Sigmoid colon (tissue), 7 donors: ENCODE measurements around the gene SCN1B. TPM values are rescaled to one million over a fixed set of nuclear protein-coding genes. Genes with fewer than 3 reads are reported as not detected.
A peak's percentile ranks its signal among the peaks of the same experiment; 100 is the strongest.
"Not testable (repeated sequence)": the region's sequence is repeated elsewhere in the genome, so short reads cannot be mapped to it uniquely, and the experiment has no call there.

Source experiments
- DNase-seq: peaks from one replicate; pipeline ENCODE4 v3.0.0-alpha.2; 2019
- H3K27ac ChIP-seq, 4 donors: fragments of 200-600 bp; sonication (generic); one replicate each; pipeline ENCODE4 v1.5.1; 2016 to 2019; ENCODE audit warnings: mild to moderate bottlenecking in 1 of 4
- H3K27me3 ChIP-seq, 3 donors: fragments of 200-600 bp; sonication (generic); one replicate each; pipeline ENCODE4 v1.5.1; 2019; ENCODE audit warnings: mild to moderate bottlenecking in 1 of 3
- H3K36me3 ChIP-seq, 4 donors: fragments of 200-600 bp; sonication (generic); one replicate each; pipeline ENCODE4 v1.5.1; 2016 to 2019
- H3K4me1 ChIP-seq, 4 donors: fragments of 200-600 bp; sonication (generic); one replicate each; pipeline ENCODE4 v1.5.1; 2017 to 2019
- H3K4me3 ChIP-seq, 4 donors: fragments of 200-600 bp; sonication (generic); one replicate each; pipeline ENCODE4 v1.5.1; 2017 to 2019; ENCODE audit warnings: mild to moderate bottlenecking in 2 of 4, moderate library complexity in 1 of 4
- H3K9me3 ChIP-seq, 4 donors: fragments of 200-600 bp in 3 of 4; sonication (generic) in 3 of 4; one replicate each; pipeline versions ENCODE4 v1.5.1 to v1.6.1; 2013 to 2019
- EP300 ChIP-seq, 4 donors: sonication (generic); formaldehyde crosslinking; IDR thresholded peaks; one replicate each; pipeline ENCODE4 v1.6.1; 2017; ENCODE audit warnings: antibody characterized with exemption in 4 of 4
- POLR2A ChIP-seq, 2 donors: fragments of 450-650 bp; IDR thresholded peaks; one replicate each; pipeline ENCODE4 v1.6.1; 2016; ENCODE audit warnings: antibody characterized with exemption in 2 of 2, mild to moderate bottlenecking in 2 of 2, moderate library complexity in 2 of 2
- POLR2AphosphoS5 ChIP-seq, 4 donors: sonication (generic); formaldehyde crosslinking; IDR thresholded peaks; one replicate each; pipeline ENCODE4 v1.6.1; 2017; ENCODE audit warnings: antibody characterized with exemption in 4 of 4
- WGBS, 2 donors: extraction: QIAGEN DNeasy Blood & Tissue Kit; methylation state at CpG; one replicate each; pipeline ENCODE4 v1.1.7; 2013; 5-methylcytosine and 5-hydroxymethylcytosine counted together
- intact Hi-C: fragments of 100-400 bp; cut with DNase I; formaldehyde crosslinking; loops from one replicate; pipeline ENCODE4 v1.15.1; 2023
- polyA plus RNA-seq, 3 donors: library from polyadenylated mRNA; stranded (reverse); fragments of 200-250 nt; gene quantifications; one replicate each; pipeline ENCODE4 v1.2.3, GENCODE V29; 2013
- total RNA-seq, 4 donors: library from RNA; depleted of rRNA; stranded (reverse); fragments of >200 nt; gene quantifications; one replicate each; pipeline ENCODE4 v1.1.0, GENCODE V29; 2016
- TF ChIP-seq, protein P1 (sequence below), 4 experiments: fragments of 450-650 bp in 3 of 4; fragments of 200-600 bp in 1 of 4; IDR thresholded peaks; one replicate each; pipeline ENCODE4 v1.5.1; 2016 to 2019; ENCODE audit warnings: antibody characterized with exemption in 4 of 4, mild to moderate bottlenecking in 3 of 4, moderate library complexity in 2 of 4
- donor health status: healthy with polysubstance abuse.
- donor health status: Bipolar disorder and iron deficiency.
- donor health status: healthy.

Gene SCN1B
- total and polyA plus RNA-seq, 7 donors = 3.0 to 10.0 (median 5.7) TPM

DNA sequence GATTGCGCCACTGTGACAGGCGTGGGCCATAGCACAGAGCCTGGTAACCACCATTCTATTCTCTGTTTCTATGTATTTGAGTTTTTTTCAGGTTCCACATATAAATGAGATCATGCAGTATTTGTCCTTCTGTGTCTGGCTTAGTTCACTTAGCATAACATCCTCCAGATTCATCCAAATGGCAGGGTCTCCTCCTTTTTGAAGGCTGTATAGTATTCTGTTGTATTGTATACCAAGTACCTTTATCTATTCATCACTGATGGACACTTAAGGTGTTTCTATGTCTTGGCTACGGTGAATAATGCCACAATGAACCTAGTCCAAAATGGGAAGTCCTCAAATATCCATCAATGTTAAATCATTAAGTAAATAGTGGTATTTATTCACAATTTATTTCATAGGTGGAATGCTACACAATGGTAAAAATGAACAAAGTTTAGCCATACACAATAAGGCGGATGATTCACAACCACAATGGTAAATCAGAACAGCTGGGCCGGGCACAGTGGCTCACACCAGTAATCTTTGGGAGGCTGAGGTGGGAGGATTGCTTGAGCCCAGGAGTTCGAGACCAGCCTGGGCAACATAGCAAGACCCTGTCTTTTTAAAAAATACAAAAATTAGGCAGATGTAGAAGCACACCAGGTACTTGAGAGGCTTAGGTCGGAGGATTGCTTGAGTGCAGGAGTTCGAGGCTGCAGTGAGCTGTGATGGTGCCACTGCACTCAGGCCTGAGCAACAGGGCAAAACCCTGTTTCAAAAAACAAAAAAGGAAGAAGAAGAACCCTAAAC, 38.5 kb upstream of the SCN1B start:
- Histone ChIP-seq H3K9me3 (no peaks in the 10 kb centered on the region), H3K27ac (no peak overlapping the region), H3K36me3 (no peaks in the 10 kb centered on the region), H3K4me1 (no peaks in the 10 kb centered on the region), H3K27me3 (no peaks in the 10 kb centered on the region), H3K4me3 (no peak overlapping the region)
- no peak for TF ChIP-seq EP300 (IDR thresholded peaks at IDR 0.05)
- TF ChIP-seq, protein P1, sequence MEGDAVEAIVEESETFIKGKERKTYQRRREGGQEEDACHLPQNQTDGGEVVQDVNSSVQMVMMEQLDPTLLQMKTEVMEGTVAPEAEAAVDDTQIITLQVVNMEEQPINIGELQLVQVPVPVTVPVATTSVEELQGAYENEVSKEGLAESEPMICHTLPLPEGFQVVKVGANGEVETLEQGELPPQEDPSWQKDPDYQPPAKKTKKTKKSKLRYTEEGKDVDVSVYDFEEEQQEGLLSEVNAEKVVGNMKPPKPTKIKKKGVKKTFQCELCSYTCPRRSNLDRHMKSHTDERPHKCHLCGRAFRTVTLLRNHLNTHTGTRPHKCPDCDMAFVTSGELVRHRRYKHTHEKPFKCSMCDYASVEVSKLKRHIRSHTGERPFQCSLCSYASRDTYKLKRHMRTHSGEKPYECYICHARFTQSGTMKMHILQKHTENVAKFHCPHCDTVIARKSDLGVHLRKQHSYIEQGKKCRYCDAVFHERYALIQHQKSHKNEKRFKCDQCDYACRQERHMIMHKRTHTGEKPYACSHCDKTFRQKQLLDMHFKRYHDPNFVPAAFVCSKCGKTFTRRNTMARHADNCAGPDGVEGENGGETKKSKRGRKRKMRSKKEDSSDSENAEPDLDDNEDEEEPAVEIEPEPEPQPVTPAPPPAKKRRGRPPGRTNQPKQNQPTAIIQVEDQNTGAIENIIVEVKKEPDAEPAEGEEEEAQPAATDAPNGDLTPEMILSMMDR (IDR thresholded peaks at IDR 0.05) = no peak
- TF ChIP-seq POLR2A (IDR thresholded peaks at IDR 0.05) = no peak
- TF ChIP-seq POLR2AphosphoS5 (IDR thresholded peaks at IDR 0.05) = no peak
- DNase-seq = no peak
- intact Hi-C loops = no loop called here
- WGBS, 2 donors = 90 to 97% methylated on average over 8 of the region's 8 CpGs

DNA sequence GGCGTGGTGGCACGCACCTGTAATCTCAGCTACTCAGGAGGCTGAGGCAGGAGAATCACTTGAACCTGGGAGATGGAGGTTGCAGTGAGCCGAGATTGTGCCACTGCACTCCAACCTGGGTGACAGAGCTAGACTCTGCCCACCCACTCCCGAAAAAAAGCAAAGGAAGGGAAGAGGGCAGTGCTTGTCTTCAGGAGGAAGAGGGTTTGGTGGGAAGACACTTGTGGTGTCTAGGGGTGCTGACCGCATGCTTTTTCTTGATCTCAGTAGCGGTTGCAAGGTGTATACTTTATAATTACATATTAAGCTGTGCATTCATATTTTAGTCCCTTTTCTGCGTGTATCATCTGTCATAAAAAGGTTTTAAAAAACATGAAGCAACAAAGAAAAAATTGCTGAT, 37.7 kb upstream of the SCN1B start:
- H3K27me3 ChIP-seq, DNase-seq, intact Hi-C loops, H3K27ac ChIP-seq, H3K4me3 ChIP-seq, H3K9me3 ChIP-seq, H3K36me3 ChIP-seq, H3K4me1 ChIP-seq: not testable (repeated sequence)
- 85 to 94% methylated on average over 7 of the region's 7 CpGs for WGBS, 2 donors

GRCh38 chr19:34994286-34994642, 36.0 kb upstream of the SCN1B start:
- H3K4me1 ChIP-seq = peaks cover 0 to 7% (median 5%) of the 10 kb centered on the region in 4 donors
- intact Hi-C loops = no loop called here
- WGBS, 2 donors = 81 to 84% methylated on average over 9 of the region's 9 CpGs

DNA sequence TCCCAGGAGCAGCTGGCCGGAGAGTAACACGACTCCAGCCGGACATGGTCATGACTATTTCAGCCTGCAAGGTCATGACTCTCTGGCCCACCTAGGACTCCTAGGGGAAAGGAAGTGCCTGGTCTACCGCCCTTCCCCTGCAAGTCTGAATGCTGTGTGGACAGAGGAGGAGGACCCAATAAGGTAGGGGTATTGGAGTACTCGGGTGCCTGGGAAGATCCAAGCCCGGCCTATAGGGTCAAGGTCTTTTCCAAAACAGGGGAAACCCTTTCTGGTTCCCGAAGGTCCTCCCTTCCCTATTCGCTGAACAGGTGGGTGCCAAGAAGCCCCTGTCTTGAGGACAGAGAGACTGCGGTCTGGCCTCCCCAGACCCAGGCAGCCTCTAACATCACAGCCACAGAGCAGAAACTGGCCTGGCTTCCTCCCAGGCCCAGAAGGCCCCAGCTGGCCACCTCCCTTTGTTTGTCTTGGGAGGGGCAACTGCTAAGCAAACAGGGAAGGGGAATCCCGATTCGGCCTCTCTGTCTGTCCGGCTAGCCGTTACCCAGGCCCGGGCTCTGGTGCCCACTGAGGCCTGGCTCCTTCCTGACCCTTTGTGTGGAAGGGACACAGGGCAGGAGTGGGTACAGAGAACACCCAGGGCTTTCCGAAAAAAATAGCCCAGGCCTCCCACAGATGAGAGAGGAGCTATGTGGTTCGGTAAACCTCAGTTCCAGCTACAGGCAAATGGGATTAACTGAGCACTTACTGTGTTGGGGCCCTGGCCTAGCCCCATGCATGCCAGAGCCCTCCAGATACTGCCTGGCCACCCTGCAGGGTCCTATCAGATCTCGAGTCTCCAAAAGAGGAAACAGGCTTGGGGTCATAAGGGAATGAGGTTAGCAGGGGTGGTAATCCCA, 35.4 kb upstream of the SCN1B start:
- H3K27me3 ChIP-seq = no peaks in the 10 kb centered on the region
- TF ChIP-seq, protein P1 (IDR thresholded peaks at IDR 0.05) = no peak
- no peak for TF ChIP-seq POLR2A (IDR thresholded peaks at IDR 0.05)
- TF ChIP-seq EP300 (IDR thresholded peaks at IDR 0.05) = no peak
- no peak for TF ChIP-seq POLR2AphosphoS5 (IDR thresholded peaks at IDR 0.05)
- no peaks in the 10 kb centered on the region for H3K36me3 ChIP-seq
- DNase-seq = no peak
- no peaks in the 10 kb centered on the region for H3K9me3 ChIP-seq
- WGBS, 2 donors = 27 to 65% methylated on average over 17 of the region's 17 CpGs
- peak overlapping the region; percentile 7 to 59 (median 20) for H3K27ac ChIP-seq
- H3K4me3 ChIP-seq = no peak overlapping the region
- intact Hi-C loops = no loop called here
- H3K4me1 ChIP-seq = peaks cover 0 to 13% (median 8%) of the 10 kb centered on the region in 4 donors

More at GRCh38 chr19:34994286-34994642, 36.0 kb upstream of the SCN1B start:
- Histone ChIP-seq H3K27me3 (no peaks in the 10 kb centered on the region), H3K9me3 (no peaks in the 10 kb centered on the region), H3K27ac (peak overlapping the region; percentile 7 to 59 (median 20)), H3K4me3 (no peak overlapping the region), H3K36me3 (no peaks in the 10 kb centered on the region)
- no peak for DNase-seq
- TF ChIP-seq POLR2A (IDR thresholded peaks at IDR 0.05) (no peak), EP300 (IDR thresholded peaks at IDR 0.05) (no peak), POLR2AphosphoS5 (IDR thresholded peaks at IDR 0.05) (no peak)
- TF ChIP-seq, protein P1 (IDR thresholded peaks at IDR 0.05) = no peak

DNA sequence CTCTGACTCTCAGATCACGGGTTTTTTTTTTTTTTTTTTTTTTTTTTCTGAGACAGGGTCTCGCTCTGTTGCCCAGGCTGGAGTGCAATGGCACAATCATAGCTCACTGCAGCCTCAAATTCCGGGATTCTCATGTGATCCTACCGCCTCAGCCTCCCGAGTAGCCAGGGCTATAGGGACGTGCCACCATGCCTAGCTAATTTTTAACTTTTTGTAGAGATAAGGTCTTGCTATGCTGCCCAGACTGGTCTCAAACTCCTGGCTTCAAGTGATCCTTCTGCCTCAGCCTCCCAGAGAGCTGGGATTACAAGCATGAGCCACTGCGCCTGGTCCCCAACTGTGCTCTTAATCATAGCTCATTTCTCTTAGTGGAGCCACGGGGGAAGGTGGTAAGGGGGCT, 34.7 kb upstream of the SCN1B start:
- no peak for TF ChIP-seq POLR2A (IDR thresholded peaks at IDR 0.05)
- no peak for TF ChIP-seq POLR2AphosphoS5 (IDR thresholded peaks at IDR 0.05)
- TF ChIP-seq, protein P1 (IDR thresholded peaks at IDR 0.05) = no peak
- no peak for TF ChIP-seq EP300 (IDR thresholded peaks at IDR 0.05)
- H3K4me1 ChIP-seq = peaks cover 0 to 14% (median 8%) of the 10 kb centered on the region in 4 donors
- H3K36me3 ChIP-seq = no peaks in the 10 kb centered on the region
- H3K4me3 ChIP-seq = no peak overlapping the region
- WGBS, 2 donors = 44 to 79% methylated on average over 8 of the region's 8 CpGs
- DNase-seq = no peak
- no peaks in the 10 kb centered on the region for H3K9me3 ChIP-seq
- intact Hi-C loops = no loop called here
- peak overlapping the region in 2 of 4 donors; percentile 28 to 59 for H3K27ac ChIP-seq
- H3K27me3 ChIP-seq = no peaks in the 10 kb centered on the region
